CD8-positive, alpha-beta memory T cell (primary cell): Measurements from ENCODE around the gene TBC1D7. TPM values are rescaled to one million over a fixed set of nuclear protein-coding genes. Genes with fewer than 3 reads are reported as not detected.

Experiments used
- CTCF ChIA-PET: fragments of 350-600 bp; sonication (Branson Sonifier 250); formaldehyde crosslinking; loops from one replicate; lab custom pipeline; 2021; ENCODE audit warnings: antibody characterized with exemption; lab: Charles Lee
- POLR2A ChIA-PET: fragments of 350-600 bp; sonication (Branson Sonifier 250); formaldehyde crosslinking; loops from one replicate; lab custom pipeline; 2021; ENCODE audit warnings: antibody characterized with exemption; lab: Charles Lee
- DNase-seq, 5 donors: peaks; one replicate each; pipeline versions ENCODE4 v3.0.0 to v3.0.0-alpha.2; 2020 to 2022; ENCODE audit warnings: mixed read lengths in 1 of 5
- H3K27ac ChIP-seq: one replicate; pipeline ENCODE4 v1.7.0; 2013; ENCODE audit warnings: low read depth, mild to moderate bottlenecking, low read length, moderate library complexity
- H3K27me3 ChIP-seq: 2 replicates; pipeline ENCODE4 v1.7.0; 2013; ENCODE audit warnings: low read length, mild to moderate bottlenecking; ENCODE audit not compliant: insufficient read depth, poor library complexity, severe bottlenecking
- H3K36me3 ChIP-seq: 2 replicates; pipeline ENCODE4 v1.7.0; 2013; ENCODE audit warnings: mild to moderate bottlenecking, low read length, moderate library complexity; ENCODE audit not compliant: insufficient read depth
- H3K4me1 ChIP-seq: 2 replicates; pipeline ENCODE4 v1.7.0; 2013; ENCODE audit warnings: mild to moderate bottlenecking, low read length, moderate library complexity; ENCODE audit not compliant: insufficient read depth
- H3K4me3 ChIP-seq: 2 replicates; pipeline ENCODE4 v1.7.0; 2013; ENCODE audit warnings: mild to moderate bottlenecking, low read length
- H3K9me3 ChIP-seq: 2 replicates; pipeline ENCODE4 v1.7.0; 2013; ENCODE audit warnings: mild to moderate bottlenecking, low read length
- H3K27ac Mint-ChIP-seq, 8 donors: one replicate each; pipeline ENCODE4 v1.8.0; 2020 to 2021; ENCODE audit warnings: mixed read lengths in 8 of 8, mild to moderate bottlenecking in 6 of 8, inconsistent platforms in 3 of 8, moderate library complexity in 3 of 8
- H3K27me3 Mint-ChIP-seq, 2 donors: one replicate each; pipeline ENCODE4 v1.8.0; 2020 to 2021; ENCODE audit warnings: mixed read lengths in 2 of 2, mild to moderate bottlenecking in 1 of 2, moderate library complexity in 1 of 2
- H3K36me3 Mint-ChIP-seq, 3 donors: one replicate each; pipeline ENCODE4 v1.8.0; 2020 to 2021; ENCODE audit warnings: mixed read lengths in 3 of 3, inconsistent platforms in 1 of 3, mild to moderate bottlenecking in 1 of 3
- H3K4me1 Mint-ChIP-seq, 3 donors: one replicate each; pipeline ENCODE4 v1.8.0; 2020 to 2021; ENCODE audit warnings: mixed read lengths in 3 of 3, inconsistent platforms in 1 of 3, mild to moderate bottlenecking in 1 of 3
- H3K4me3 Mint-ChIP-seq, 7 donors: one replicate each; pipeline ENCODE4 v1.8.0; 2020 to 2021; ENCODE audit warnings: mixed read lengths in 7 of 7, mild to moderate bottlenecking in 6 of 7, moderate library complexity in 4 of 7, inconsistent platforms in 2 of 7
- H3K9me3 Mint-ChIP-seq, 5 donors: one replicate each; pipeline ENCODE4 v1.8.0; 2020 to 2022; ENCODE audit warnings: mixed read lengths in 5 of 5, mild to moderate bottlenecking in 3 of 5, moderate library complexity in 2 of 5, inconsistent platforms in 1 of 5
- polyA plus RNA-seq: library from polyadenylated mRNA; unstranded; fragments of 300-500 nt; fragmentation: Illumina TruSeq; gene quantifications from one replicate; pipeline ENCODE4 v1.2.3, GENCODE V29; 2021
- total RNA-seq, 2 experiments: library from RNA; stranded (reverse); gene quantifications; one replicate each; pipeline ENCODE4 v1.2.3, GENCODE V29; 2021

TBC1D7 gene
- total and polyA plus RNA-seq, 3 experiments from 2014 or later, result 14.9 to 23.2 (median 21.8) TPM

GRCh38 chr6:13342414-13343019 is 14.2 kb upstream of the TBC1D7 start:
- CTCF ChIA-PET, result interaction anchor here (3.5 kb wide), 1 partner anchor 12 kb away, joined by 9 read pairs; no protein-coding TSS in a partner anchor
- no peaks in the 10 kb centered on the region for H3K36me3 ChIP-seq

GRCh38 chr6:13339863-13340630 is 11.7 kb upstream of the TBC1D7 start:
- no peak overlapping the region for H3K27ac Mint-ChIP-seq
- Histone ChIP-seq H3K36me3 (no peaks in the 10 kb centered on the region), H3K9me3 (no peaks in the 10 kb centered on the region), H3K4me3 (no peak overlapping the region), H3K4me1 (peaks cover 12% of the 10 kb centered on the region), H3K27ac (no peak overlapping the region), H3K27me3 (no peaks in the 10 kb centered on the region)
- ChIA-PET CTCF (interaction anchor here (1.0 to 3.5 kb wide), 3 partner anchors 9 to 235 kb away, joined by 3 to 9 read pairs (median 5); partner anchors contain the start of gene SIRT5), POLR2A (no interaction called here)
- peaks cover 1 to 6% (median 5%) of the 10 kb centered on the region in 3 donors for H3K4me1 Mint-ChIP-seq
- no peak overlapping the region for H3K4me3 Mint-ChIP-seq
- H3K36me3 Mint-ChIP-seq, result peaks cover 0 to 7% (median 2%) of the 10 kb centered on the region in 3 donors
- H3K27me3 Mint-ChIP-seq, result no peaks in the 10 kb centered on the region
- peaks cover 0 to 5% (median 0%) of the 10 kb centered on the region in 5 donors for H3K9me3 Mint-ChIP-seq
- DNase-seq, result no peak

More at GRCh38 chr6:13342414-13343019, 14.2 kb upstream of the TBC1D7 start:
- peaks cover 0 to 7% (median 2%) of the 10 kb centered on the region in 3 donors for H3K36me3 Mint-ChIP-seq
- H3K27me3 Mint-ChIP-seq, result no peaks in the 10 kb centered on the region
- no peaks in the 10 kb centered on the region for H3K4me1 Mint-ChIP-seq
- Histone ChIP-seq H3K27ac (no peak overlapping the region), H3K9me3 (no peaks in the 10 kb centered on the region), H3K27me3 (no peaks in the 10 kb centered on the region), H3K4me3 (no peak overlapping the region), H3K4me1 (peaks cover 9% of the 10 kb centered on the region)
- peaks cover 0 to 5% (median 0%) of the 10 kb centered on the region in 5 donors for H3K9me3 Mint-ChIP-seq
- no peak for DNase-seq
- H3K4me3 Mint-ChIP-seq, result no peak overlapping the region
- POLR2A ChIA-PET, result no interaction called here
- H3K27ac Mint-ChIP-seq, result peak overlapping the region in 1 of 8 donors; percentile 10

GRCh38 chr6:13338038-13338437 is 9.7 kb upstream of the TBC1D7 start:
- H3K9me3 ChIP-seq, result no peaks in the 10 kb centered on the region
- peaks cover 1 to 6% (median 5%) of the 10 kb centered on the region in 3 donors for H3K4me1 Mint-ChIP-seq
- no peaks in the 10 kb centered on the region for H3K27me3 ChIP-seq
- no peak overlapping the region for H3K4me3 ChIP-seq
- no peaks in the 10 kb centered on the region for H3K27me3 Mint-ChIP-seq
- peaks cover 12% of the 10 kb centered on the region for H3K4me1 ChIP-seq
- H3K4me3 Mint-ChIP-seq, result no peak overlapping the region
- no peaks in the 10 kb centered on the region for H3K36me3 ChIP-seq
- peaks cover 0 to 7% (median 2%) of the 10 kb centered on the region in 3 donors for H3K36me3 Mint-ChIP-seq
- ChIA-PET POLR2A (no interaction called here), CTCF (interaction anchor here (0.9 to 1.8 kb wide), 12 partner anchors 10 to 729 kb away, joined by 3 to 7 read pairs (median 4); partner anchors contain the start of genes GFOD1, SIRT5 and TBC1D7)
- no peak overlapping the region for H3K27ac ChIP-seq
- H3K27ac Mint-ChIP-seq, result no peak overlapping the region
- no peak for DNase-seq
- peaks cover 0 to 5% (median 0%) of the 10 kb centered on the region in 5 donors for H3K9me3 Mint-ChIP-seq

- H3K4me1 Mint-ChIP-seq, result peaks cover 1 to 9% (median 6%) of the 10 kb centered on the region in 3 donors
- H3K9me3 ChIP-seq, result no peaks in the 10 kb centered on the region
- DNase-seq, result peak; percentile 54 to 81 (median 62)
- ChIA-PET CTCF (interaction anchor here (1.2 to 1.5 kb wide), 5 partner anchors 12 to 238 kb away, joined by 3 to 6 read pairs (median 6); partner anchors contain the start of genes GFOD1 and SIRT5), POLR2A (interaction anchor here (1.0 kb wide), 1 partner anchor 279 kb away, joined by 6 read pairs; the partner anchor contains the start of gene NOL7)
- H3K27ac ChIP-seq, result no peak overlapping the region
- peaks cover 12% of the 10 kb centered on the region for H3K4me1 ChIP-seq
- no peaks in the 10 kb centered on the region for H3K27me3 Mint-ChIP-seq
- no peaks in the 10 kb centered on the region for H3K9me3 Mint-ChIP-seq
- H3K27ac Mint-ChIP-seq, result peak overlapping the region in 2 of 8 donors; percentile 53 to 68
- no peaks in the 10 kb centered on the region for H3K36me3 Mint-ChIP-seq
- no peak overlapping the region for H3K4me3 ChIP-seq
- no peak overlapping the region for H3K4me3 Mint-ChIP-seq
- H3K27me3 ChIP-seq, result no peaks in the 10 kb centered on the region
- no peaks in the 10 kb centered on the region for H3K36me3 ChIP-seq
Observed at GRCh38 chr6:13336553-13336952, 8.2 kb upstream of the TBC1D7 start.

GRCh38 chr6:13334953-13335352 is 6.6 kb upstream of the TBC1D7 start:
- DNase-seq, result no peak
- ChIA-PET CTCF (interaction anchor here (0.9 to 2.2 kb wide), 5 partner anchors 91 to 281 kb away, joined by 3 to 10 read pairs (median 5); partner anchors contain the start of genes NOL7 and SIRT5), POLR2A (no interaction called here)
- H3K4me1 ChIP-seq, result peaks cover 4% of the 10 kb centered on the region
- H3K27ac ChIP-seq, result no peak overlapping the region
- H3K4me1 Mint-ChIP-seq, result peaks cover 1 to 9% (median 6%) of the 10 kb centered on the region in 3 donors
- H3K4me3 Mint-ChIP-seq, result no peak overlapping the region
- H3K9me3 ChIP-seq, result no peaks in the 10 kb centered on the region
- no peaks in the 10 kb centered on the region for H3K36me3 ChIP-seq
- H3K27me3 Mint-ChIP-seq, result no peaks in the 10 kb centered on the region
- H3K9me3 Mint-ChIP-seq, result no peaks in the 10 kb centered on the region
- H3K36me3 Mint-ChIP-seq, result no peaks in the 10 kb centered on the region
- H3K27ac Mint-ChIP-seq, result peak overlapping the region in 1 of 8 donors; percentile 8
- H3K4me3 ChIP-seq, result no peak overlapping the region
- no peaks in the 10 kb centered on the region for H3K27me3 ChIP-seq

GRCh38 chr6:13332349-13332706 is 4.0 kb upstream of the TBC1D7 start:
- no peak overlapping the region for H3K27ac ChIP-seq
- Mint-ChIP-seq H3K9me3 (no peaks in the 10 kb centered on the region), H3K4me3 (no peak overlapping the region), H3K27ac (peak overlapping the region in 1 of 8 donors; percentile 50), H3K4me1 (peaks cover 15 to 30% (median 24%) of the 10 kb centered on the region in 3 donors), H3K27me3 (no peaks in the 10 kb centered on the region), H3K36me3 (peaks cover 0 to 10% (median 0%) of the 10 kb centered on the region in 3 donors)
- H3K27me3 ChIP-seq, result no peaks in the 10 kb centered on the region
- DNase-seq, result no peak
- peaks cover 15% of the 10 kb centered on the region for H3K4me1 ChIP-seq
- no peaks in the 10 kb centered on the region for H3K9me3 ChIP-seq
- H3K4me3 ChIP-seq, result no peak overlapping the region
- ChIA-PET POLR2A (no interaction called here), CTCF (interaction anchor here (0.7 to 1.7 kb wide), 4 partner anchors 10 to 427 kb away, joined by 3 read pairs; no protein-coding TSS in a partner anchor)
- no peaks in the 10 kb centered on the region for H3K36me3 ChIP-seq

GRCh38 chr6:13331516-13332348 is 3.4 kb upstream of the TBC1D7 start:
- peak overlapping the region in 3 of 8 donors; percentile 23 to 73 (median 50) for H3K27ac Mint-ChIP-seq
- H3K36me3 Mint-ChIP-seq, result peaks cover 0 to 10% (median 0%) of the 10 kb centered on the region in 3 donors
- Histone ChIP-seq H3K4me3 (no peak overlapping the region), H3K27me3 (no peaks in the 10 kb centered on the region), H3K27ac (no peak overlapping the region), H3K9me3 (no peaks in the 10 kb centered on the region), H3K4me1 (peaks cover 20% of the 10 kb centered on the region), H3K36me3 (no peaks in the 10 kb centered on the region)
- ChIA-PET POLR2A (no interaction called here), CTCF (interaction anchor here (0.7 to 1.7 kb wide), 7 partner anchors 9 to 428 kb away, joined by 3 to 9 read pairs (median 3); no protein-coding TSS in a partner anchor)
- H3K4me1 Mint-ChIP-seq, result peaks cover 19 to 36% (median 30%) of the 10 kb centered on the region in 3 donors
- H3K9me3 Mint-ChIP-seq, result no peaks in the 10 kb centered on the region
- peak overlapping the region in 2 of 7 donors; percentile 10 to 63 for H3K4me3 Mint-ChIP-seq
- H3K27me3 Mint-ChIP-seq, result no peaks in the 10 kb centered on the region
- DNase-seq, result peak in 2 of 5 donors; percentile 13 to 27
